PC-9 (cell line): ENCODE results near the gene C9orf152. TPM values are rescaled to one million over a fixed set of nuclear protein-coding genes. Genes with fewer than 3 reads are reported as not detected.

ENCODE experiments used
- BruUV-seq: library from RNA; stranded (reverse); fragments of 400-500 nt; replicated peaks from 2 replicates; lab custom pipeline; 2021; lab: Mats Ljungman, UMichigan
- CTCF ChIA-PET: fragments of 300-600 bp; sonication (Branson Sonifier 250); formaldehyde crosslinking; loops from one replicate; lab custom pipeline; 2022; ENCODE audit warnings: antibody characterized with exemption; lab: Charles Lee
- POLR2A ChIA-PET: fragments of 300-600 bp; sonication (Branson Sonifier 250); formaldehyde crosslinking; loops from one replicate; lab custom pipeline; 2022; ENCODE audit warnings: antibody characterized with exemption; ENCODE audit not compliant: unreplicated experiment; lab: Charles Lee
- DNase-seq, 2 experiments: peaks; one replicate each; pipeline versions ENCODE4 v3.0.0 to v3.0.0-alpha.2; 2015 to 2022; ENCODE audit warnings: mixed read lengths in 1 of 2
- H2AFZ ChIP-seq: fragments of 200-600 bp; sonication (generic); 2 replicates; pipeline ENCODE4 v1.8.1; 2017; ENCODE audit warnings: antibody characterized with exemption
- H3F3A ChIP-seq: fragments of 200-600 bp; sonication (generic); 2 replicates; pipeline ENCODE4 v1.8.1; 2017; ENCODE audit warnings: antibody characterized with exemption, mild to moderate bottlenecking, low read depth; ENCODE audit not compliant: insufficient read depth
- H3K27ac ChIP-seq: fragments of 200-600 bp; sonication (generic); 2 replicates; pipeline ENCODE4 v1.6.1; 2016; ENCODE audit warnings: mixed run types
- H3K27me3 ChIP-seq: fragments of 200-600 bp; sonication (generic); 2 replicates; pipeline ENCODE4 v1.6.1; 2016; ENCODE audit warnings: low read depth, mixed run types; ENCODE audit not compliant: insufficient read depth
- H3K36me3 ChIP-seq: fragments of 200-600 bp; sonication (generic); 2 replicates; pipeline ENCODE4 v1.6.1; 2016; ENCODE audit warnings: low read depth, mixed run types
- H3K4me1 ChIP-seq: fragments of 200-600 bp; sonication (generic); replicated peaks from 2 replicates; pipeline ENCODE4 v1.6.1; 2016; ENCODE audit warnings: mixed run types; ENCODE audit not compliant: insufficient read depth
- H3K4me2 ChIP-seq: fragments of 200-600 bp; sonication (generic); 2 replicates; pipeline ENCODE4 v1.6.1; 2017; ENCODE audit warnings: mixed run types
- H3K4me3 ChIP-seq: fragments of 200-600 bp; sonication (generic); 2 replicates; pipeline ENCODE4 v1.6.1; 2016; ENCODE audit warnings: mixed run types
- H3K79me2 ChIP-seq: fragments of 200-600 bp; sonication (generic); 2 replicates; pipeline ENCODE4 v1.6.1; 2017; ENCODE audit warnings: low read depth, mixed run types
- H3K9me2 ChIP-seq: fragments of 200-600 bp; sonication (generic); 2 replicates; pipeline ENCODE4 v1.8.1; 2017; ENCODE audit warnings: mild to moderate bottlenecking; ENCODE audit not compliant: insufficient read depth
- H3K9me3 ChIP-seq: fragments of 200-600 bp; sonication (generic); 2 replicates; pipeline ENCODE4 v1.8.1; 2016; ENCODE audit warnings: low read depth; ENCODE audit not compliant: insufficient read depth
- H4K20me1 ChIP-seq: fragments of 200-600 bp; sonication (generic); 2 replicates; pipeline ENCODE4 v1.8.1; 2017; ENCODE audit not compliant: insufficient read depth
- EZH2 ChIP-seq: fragments of 200-600 bp; sonication (generic); IDR thresholded peaks from 2 replicates; pipeline ENCODE4 v1.8.0; 2017; ENCODE audit warnings: antibody characterized with exemption, low read depth
- intact Hi-C: fragments of 100-400 bp; cut with micrococcal nuclease; formaldehyde crosslinking; loops from one replicate; pipeline ENCODE4 v1.10.0; 2022; ENCODE audit not compliant: unreplicated experiment
- total RNA-seq: library from RNA; stranded (reverse); gene quantifications from 2 replicates; pipeline ENCODE4 v1.2.3, GENCODE V29; 2021
- TF ChIP-seq, protein P1 (sequence below): fragments of 200-600 bp; sonication (generic); conservative IDR thresholded peaks from 2 replicates; pipeline ENCODE4 v1.6.1; 2017; ENCODE audit warnings: mixed run types, antibody characterized with exemption, mild to moderate bottlenecking, moderate library complexity

The C9orf152 gene
- total RNA-seq, 1 experiment from 2014 or later = 0.74 TPM

DNA sequence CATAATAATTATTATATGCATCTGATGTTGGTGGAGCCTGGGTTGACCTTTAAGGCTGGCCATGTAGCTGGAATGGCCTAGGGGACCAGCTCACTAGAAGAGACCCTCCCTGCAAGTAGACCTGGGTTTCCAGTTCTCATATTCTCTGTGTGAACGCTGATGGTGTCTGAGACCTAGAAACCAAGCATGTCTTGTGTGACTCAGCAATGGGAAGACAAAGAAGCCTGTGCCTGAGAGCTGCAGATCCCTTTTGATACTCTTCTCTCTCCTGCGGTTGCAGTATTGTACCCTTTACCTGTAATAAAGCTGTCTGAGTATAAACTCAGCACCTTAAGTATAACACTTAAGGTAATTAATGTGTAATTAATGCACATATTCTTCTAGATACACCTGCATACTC, 22.2 kb downstream of the C9orf152 start:
- POLR2A ChIA-PET = interaction anchor here (0.8 kb wide), 1 partner anchor 71 kb away, joined by 3 read pairs; the partner anchor contains the start of gene TXN
- no peak for DNase-seq
- H3K4me1 ChIP-seq = peaks cover 8% of the 10 kb centered on the region; the same call in 1 of the 2 replicates
- H3K9me3 ChIP-seq = no peaks in the 10 kb centered on the region
- H3K27me3 ChIP-seq = no peaks in the 10 kb centered on the region
- intact Hi-C loops = no loop called here
- no peak for TF ChIP-seq EZH2
- TF ChIP-seq, protein P1, sequence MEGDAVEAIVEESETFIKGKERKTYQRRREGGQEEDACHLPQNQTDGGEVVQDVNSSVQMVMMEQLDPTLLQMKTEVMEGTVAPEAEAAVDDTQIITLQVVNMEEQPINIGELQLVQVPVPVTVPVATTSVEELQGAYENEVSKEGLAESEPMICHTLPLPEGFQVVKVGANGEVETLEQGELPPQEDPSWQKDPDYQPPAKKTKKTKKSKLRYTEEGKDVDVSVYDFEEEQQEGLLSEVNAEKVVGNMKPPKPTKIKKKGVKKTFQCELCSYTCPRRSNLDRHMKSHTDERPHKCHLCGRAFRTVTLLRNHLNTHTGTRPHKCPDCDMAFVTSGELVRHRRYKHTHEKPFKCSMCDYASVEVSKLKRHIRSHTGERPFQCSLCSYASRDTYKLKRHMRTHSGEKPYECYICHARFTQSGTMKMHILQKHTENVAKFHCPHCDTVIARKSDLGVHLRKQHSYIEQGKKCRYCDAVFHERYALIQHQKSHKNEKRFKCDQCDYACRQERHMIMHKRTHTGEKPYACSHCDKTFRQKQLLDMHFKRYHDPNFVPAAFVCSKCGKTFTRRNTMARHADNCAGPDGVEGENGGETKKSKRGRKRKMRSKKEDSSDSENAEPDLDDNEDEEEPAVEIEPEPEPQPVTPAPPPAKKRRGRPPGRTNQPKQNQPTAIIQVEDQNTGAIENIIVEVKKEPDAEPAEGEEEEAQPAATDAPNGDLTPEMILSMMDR = no peak
- H4K20me1 ChIP-seq = no peaks in the 10 kb centered on the region
- no peaks in the 10 kb centered on the region for H3K9me2 ChIP-seq
- CTCF ChIA-PET = interaction anchor here (0.6 to 0.7 kb wide), 2 partner anchors 31 to 162 kb away, joined by 3 to 5 read pairs; no protein-coding TSS in a partner anchor
- H3F3A ChIP-seq = peaks cover 9% of the 10 kb centered on the region
- H2AFZ ChIP-seq = no peak overlapping the region
- H3K4me3 ChIP-seq = no peak overlapping the region
- no peak overlapping the region for H3K27ac ChIP-seq
- H3K79me2 ChIP-seq = no peaks in the 10 kb centered on the region
- no peak overlapping the region for H3K4me2 ChIP-seq
- no TSS peak for BruUV-seq
- no peaks in the 10 kb centered on the region for H3K36me3 ChIP-seq

DNA sequence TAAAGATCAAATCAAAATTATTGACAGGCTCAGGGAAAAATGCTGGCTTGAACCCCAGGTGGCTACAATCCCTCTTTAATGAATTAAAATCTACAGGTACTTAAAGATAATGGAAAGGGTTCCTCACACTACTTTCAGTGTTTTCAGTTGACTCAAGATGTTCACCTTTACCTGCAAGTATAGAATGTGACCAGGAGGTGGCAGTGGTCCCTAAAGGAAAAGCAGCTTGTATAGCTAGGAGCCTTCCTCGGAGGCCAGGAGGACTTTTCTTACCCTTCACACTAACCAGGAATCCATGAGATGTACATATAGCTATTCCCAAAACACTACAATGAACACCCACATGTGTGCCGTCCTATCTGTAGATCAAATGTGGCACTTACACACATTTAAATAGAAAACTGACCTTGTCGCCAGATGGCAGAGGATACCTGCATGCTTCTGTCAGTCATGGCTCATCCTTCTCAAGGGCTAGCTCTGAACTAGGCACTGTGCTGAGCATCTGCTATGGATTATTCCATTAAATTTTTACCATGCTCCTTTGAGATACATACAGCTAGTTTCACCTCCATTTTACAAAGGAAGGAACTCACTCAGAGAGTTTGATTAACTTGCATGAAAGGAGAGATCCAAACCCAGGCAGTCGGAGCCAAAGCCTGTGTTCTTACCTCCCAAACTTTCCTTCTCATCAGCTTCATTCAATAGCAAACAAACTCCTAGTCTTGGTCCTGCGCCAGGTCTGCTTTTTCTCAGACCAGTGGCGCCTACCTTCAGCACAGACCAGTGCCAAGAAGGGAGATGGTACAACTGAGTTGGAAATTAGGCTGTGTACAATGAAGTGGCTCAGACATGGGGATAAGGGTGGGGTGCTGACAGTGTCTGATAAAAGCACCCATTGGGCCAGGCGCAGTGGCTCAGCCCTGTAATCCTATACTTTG, 24.5 kb downstream of the C9orf152 start:
- no peak overlapping the region for H3K4me2 ChIP-seq
- no peak overlapping the region for H3K4me3 ChIP-seq
- no peak overlapping the region for H2AFZ ChIP-seq
- no peaks in the 10 kb centered on the region for H3K9me3 ChIP-seq
- CTCF ChIA-PET = interaction anchor here (0.5 to 1.4 kb wide), 12 partner anchors 10 to 1173 kb away, joined by 3 to 12 read pairs (median 5); partner anchors contain the start of gene C9orf152
- no peaks in the 10 kb centered on the region for H4K20me1 ChIP-seq
- TF ChIP-seq, protein P1 = peak; percentile 87
- TF ChIP-seq EZH2 = no peak
- H3F3A ChIP-seq = peaks cover 24% of the 10 kb centered on the region
- peak; percentile 60 to 65 for DNase-seq
- H3K27me3 ChIP-seq = no peaks in the 10 kb centered on the region
- no peaks in the 10 kb centered on the region for H3K9me2 ChIP-seq
- peaks cover 26% of the 10 kb centered on the region for H3K4me1 ChIP-seq
- H3K27ac ChIP-seq = no peak overlapping the region
- no TSS peak for BruUV-seq
- no peaks in the 10 kb centered on the region for H3K36me3 ChIP-seq
- intact Hi-C loops = loop anchor here (1.0 to 5.0 kb wide), 6 partner anchors 34 to 1219 kb away; no protein-coding TSS in a partner anchor
- POLR2A ChIA-PET = interaction anchor here (0.6 kb wide), 1 partner anchor 21 kb away, joined by 4 read pairs; no protein-coding TSS in a partner anchor
- no peaks in the 10 kb centered on the region for H3K79me2 ChIP-seq

DNA sequence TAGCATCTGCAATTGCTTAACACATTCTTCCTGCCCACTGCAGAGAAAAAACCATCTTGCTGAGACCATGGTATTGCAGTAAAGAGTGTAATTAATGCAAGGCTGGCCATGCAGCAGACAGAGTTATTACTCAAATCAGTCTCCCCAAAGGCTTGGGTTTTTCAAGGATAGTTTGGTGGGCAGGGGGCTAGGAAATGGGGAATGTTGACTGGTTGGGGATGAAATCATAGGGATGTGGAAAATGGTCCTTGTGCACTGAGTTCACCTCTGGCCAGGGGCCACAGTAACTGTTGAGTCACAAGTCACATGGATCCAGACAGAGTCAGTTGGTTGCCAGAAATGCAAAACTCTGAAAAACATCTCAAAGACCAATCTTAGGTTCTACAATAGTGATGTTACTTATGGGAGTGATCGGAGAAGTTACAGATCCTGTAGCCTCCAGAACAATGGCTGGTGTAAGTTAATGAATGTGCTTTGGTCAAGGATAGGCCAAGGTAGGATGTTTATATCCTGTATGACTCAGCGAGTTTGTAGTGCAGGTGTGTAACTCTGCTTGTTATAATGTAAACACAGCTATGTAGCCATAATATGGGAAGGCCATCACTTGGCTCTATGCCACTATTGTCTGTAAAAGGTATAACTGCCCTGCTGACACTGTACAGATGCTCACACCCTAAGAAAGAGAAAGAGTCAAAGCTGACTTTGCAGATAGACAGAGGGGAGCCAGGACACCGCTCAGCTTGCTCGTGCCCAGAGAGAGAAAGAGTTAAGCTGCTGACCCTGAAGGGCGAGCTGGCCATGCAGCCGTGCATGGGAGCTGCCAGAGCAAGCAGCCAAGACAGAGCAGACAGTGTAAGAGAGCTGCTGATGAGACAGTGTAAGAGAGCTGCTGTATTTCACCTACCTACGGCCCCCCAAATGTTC, 27.2 kb downstream of the C9orf152 start:
- H3K27me3 ChIP-seq = no peaks in the 10 kb centered on the region
- no TSS peak for BruUV-seq
- CTCF ChIA-PET = no interaction called here
- H4K20me1 ChIP-seq = no peaks in the 10 kb centered on the region
- POLR2A ChIA-PET = no interaction called here
- H3K79me2 ChIP-seq = no peaks in the 10 kb centered on the region
- no peaks in the 10 kb centered on the region for H3K9me3 ChIP-seq
- intact Hi-C loops = loop anchor here (5.0 kb wide), 2 partner anchors 1117 to 1222 kb away; no protein-coding TSS in a partner anchor
- H2AFZ ChIP-seq = no peak overlapping the region
- peak overlapping the region; percentile 55 for H3K27ac ChIP-seq
- TF ChIP-seq EZH2 = no peak
- TF ChIP-seq, protein P1 = no peak
- H3K4me3 ChIP-seq = no peak overlapping the region
- 0 out of 2 replicates have a peak overlapping the region, but pooled peaks have one; percentile 26 for H3K4me2 ChIP-seq
- H3K4me1 ChIP-seq = peaks cover 26% of the 10 kb centered on the region
- peak; percentile 29 to 79 for DNase-seq
- no peaks in the 10 kb centered on the region for H3K9me2 ChIP-seq
- H3K36me3 ChIP-seq = no peaks in the 10 kb centered on the region
- peaks cover 24% of the 10 kb centered on the region for H3F3A ChIP-seq
